Right cardiac atrium (tissue), 5 donors: ENCODE results near the gene DCHS2. TPM values are rescaled to one million over a fixed set of nuclear protein-coding genes. Genes with fewer than 3 reads are reported as not detected.

Experiments
- ATAC-seq, 2 donors: fragments of 200-7000 bp; cut with Tn5 transposase; one replicate each; pipeline versions ENCODE4 v1.8.0 to v1.9.1; 2020; ENCODE audit warnings: moderate library complexity in 2 of 2, mild to moderate bottlenecking in 1 of 2
- DNase-seq, 3 donors: peaks; one replicate each; pipeline ENCODE4 v3.0.0-alpha.2; 2020
- H3K27ac ChIP-seq: one replicate; pipeline ENCODE4 v1.5.1; 2013; ENCODE audit warnings: mild to moderate bottlenecking, low read length, control low read depth, moderate library complexity
- H3K27me3 ChIP-seq: one replicate; pipeline ENCODE4 v1.6.1; 2013; ENCODE audit not compliant: control insufficient read depth, insufficient read depth
- H3K4me1 ChIP-seq: one replicate; pipeline ENCODE4 v1.6.1; 2013; ENCODE audit warnings: low read length; ENCODE audit not compliant: control insufficient read depth, insufficient read depth
- H3K4me3 ChIP-seq: one replicate; pipeline ENCODE4 v1.5.1; 2013; ENCODE audit warnings: low read length, control low read depth
- H3K9me3 ChIP-seq: one replicate; pipeline ENCODE4 v1.6.1; 2013; ENCODE audit warnings: low read length; ENCODE audit not compliant: control insufficient read depth
- WGBS: extraction: QIAGEN DNeasy Blood & Tissue Kit; methylation state at CpG from one replicate; pipeline ENCODE4 v1.1.7; 2013; 5-methylcytosine and 5-hydroxymethylcytosine counted together
- intact Hi-C, 4 donors: fragments of 100-400 bp; cut with DNase I; formaldehyde crosslinking; loops; one replicate each; pipeline versions ENCODE4 v1.11.0 to v1.14.0; 2022 to 2023
- polyA plus RNA-seq: library from polyadenylated mRNA; stranded (reverse); fragments of 200-250 nt; gene quantifications from one replicate; pipeline ENCODE4 v1.2.3, GENCODE V29; 2013
- total RNA-seq, 4 donors: library from RNA; stranded (reverse); fragmentation: NEBNext Ultra II Directional; extraction: Animal tissue kit (Norgen Biotek cat#: 25700); gene quantifications; one replicate each; pipeline ENCODE4 v1.2.1, GENCODE V29; 2021
- donor health status: healthy with polysubstance abuse.
- donor health status: DM: no; HTN: yes; CAD: no.
- donor health status: DM: no; HTN: no; CAD: no.
- donor health status: DM: no; HTN: yes; CAD: no; lungs with severe emphysema.
- donor health status: DM: yes; HTN: yes; CAD: no.

DCHS2 gene
- total and polyA plus RNA-seq, 5 donors, result not detected

GRCh38 chr4:154319736-154320135, 171.9 kb downstream of the DCHS2 start:
- Histone ChIP-seq H3K4me3 (no peak overlapping the region), H3K27me3 (no peaks in the 10 kb centered on the region), H3K27ac (no peak overlapping the region), H3K4me1 (no peaks in the 10 kb centered on the region), H3K9me3 (no peaks in the 10 kb centered on the region)
- DNase-seq, result no peak
- WGBS, result 97% methylated on average over 1 of the region's 1 CpG
- ATAC-seq, result no peak
- intact Hi-C loops, result loop anchor here in 2 of 4 donors (10.0 kb wide), 1 partner anchor 535 kb away; the partner anchor contains the start of gene SFRP2 (in 2 of the 2)

- WGBS, result 63% methylated on average over 2 of the region's 2 CpGs
- Histone ChIP-seq H3K27me3 (no peaks in the 10 kb centered on the region), H3K4me1 (no peaks in the 10 kb centered on the region), H3K4me3 (no peak overlapping the region), H3K27ac (no peak overlapping the region), H3K9me3 (no peaks in the 10 kb centered on the region)
- ATAC-seq, result no peak
- intact Hi-C loops, result loop anchor here in 2 of 4 donors (10.0 kb wide), 1 partner anchor 533 kb away; the partner anchor contains the start of gene SFRP2 (in 2 of the 2)
- no peak for DNase-seq
Observed at GRCh38 chr4:154317201-154317999, 174.2 kb downstream of the DCHS2 start.

- no peak for DNase-seq
- Histone ChIP-seq H3K27ac (no peak overlapping the region), H3K27me3 (no peaks in the 10 kb centered on the region), H3K4me1 (no peaks in the 10 kb centered on the region), H3K9me3 (no peaks in the 10 kb centered on the region), H3K4me3 (no peak overlapping the region)
- intact Hi-C loops, result loop anchor here in 2 of 4 donors (10.0 kb wide), 1 partner anchor 531 kb away; the partner anchor contains the start of gene SFRP2 (in 2 of the 2)
- ATAC-seq, result no peak
Observed at GRCh38 chr4:154315741-154316140, 175.9 kb downstream of the DCHS2 start.

- Histone ChIP-seq H3K4me1 (no peaks in the 10 kb centered on the region), H3K27ac (no peak overlapping the region), H3K27me3 (no peaks in the 10 kb centered on the region), H3K9me3 (no peaks in the 10 kb centered on the region), H3K4me3 (no peak overlapping the region)
- intact Hi-C loops, result loop anchor here in 2 of 4 donors (10.0 kb wide), 1 partner anchor 529 kb away; the partner anchor contains the start of gene SFRP2 (in 2 of the 2)
- WGBS, result 29% methylated on average over 4 of the region's 4 CpGs
- DNase-seq, result no peak
- ATAC-seq, result no peak
Observed at GRCh38 chr4:154314248-154314647, 177.4 kb downstream of the DCHS2 start.

- no peaks in the 10 kb centered on the region for H3K27me3 ChIP-seq
- DNase-seq (no peak), ATAC-seq (no peak)
- no peaks in the 10 kb centered on the region for H3K9me3 ChIP-seq
- 69% methylated on average over 5 of the region's 5 CpGs for WGBS
- no peak overlapping the region for H3K27ac ChIP-seq
- intact Hi-C loops, result loop anchor here in 2 of 4 donors (10.0 kb wide), 1 partner anchor 528 kb away; the partner anchor contains the start of gene SFRP2 (in 2 of the 2)
- no peak overlapping the region for H3K4me3 ChIP-seq
- no peaks in the 10 kb centered on the region for H3K4me1 ChIP-seq
Observed at GRCh38 chr4:154313004-154313585, 178.5 kb downstream of the DCHS2 start.

- Histone ChIP-seq H3K27ac (no peak overlapping the region), H3K4me1 (no peaks in the 10 kb centered on the region), H3K9me3 (no peaks in the 10 kb centered on the region), H3K27me3 (no peaks in the 10 kb centered on the region), H3K4me3 (no peak overlapping the region)
- WGBS, result 86% methylated on average over 7 of the region's 7 CpGs
- intact Hi-C loops, result loop anchor here in 2 of 4 donors (10.0 kb wide), 1 partner anchor 527 kb away; the partner anchor contains the start of gene SFRP2 (in 2 of the 2)
- ATAC-seq (no peak), DNase-seq (no peak)
Observed at GRCh38 chr4:154312246-154312645, 179.4 kb downstream of the DCHS2 start.

- no peaks in the 10 kb centered on the region for H3K9me3 ChIP-seq
- ATAC-seq (no peak), DNase-seq (no peak)
- H3K27ac ChIP-seq, result no peak overlapping the region
- intact Hi-C loops, result loop anchor here in 2 of 4 donors (10.0 kb wide), 1 partner anchor 526 kb away; the partner anchor contains the start of gene SFRP2 (in 2 of the 2)
- H3K4me1 ChIP-seq, result no peaks in the 10 kb centered on the region
- no peak overlapping the region for H3K4me3 ChIP-seq
- H3K27me3 ChIP-seq, result no peaks in the 10 kb centered on the region
Observed at GRCh38 chr4:154310578-154310977, 181.0 kb downstream of the DCHS2 start.

GRCh38 chr4:154308207-154308606, 183.4 kb downstream of the DCHS2 start:
- Histone ChIP-seq H3K27ac (no peak overlapping the region), H3K4me1 (no peaks in the 10 kb centered on the region), H3K27me3 (no peaks in the 10 kb centered on the region), H3K4me3 (no peak overlapping the region), H3K9me3 (no peaks in the 10 kb centered on the region)
- intact Hi-C loops, result no loop called here
- no peak for DNase-seq
- ATAC-seq, result no peak
- WGBS, result 69% methylated on average over 1 of the region's 1 CpG

GRCh38 chr4:154307451-154307850, 184.1 kb downstream of the DCHS2 start:
- Histone ChIP-seq H3K9me3 (no peaks in the 10 kb centered on the region), H3K4me3 (no peak overlapping the region), H3K4me1 (no peaks in the 10 kb centered on the region), H3K27me3 (no peaks in the 10 kb centered on the region), H3K27ac (no peak overlapping the region)
- no peak for ATAC-seq
- intact Hi-C loops, result no loop called here
- DNase-seq, result no peak
- 75% methylated on average over 3 of the region's 3 CpGs for WGBS

- Histone ChIP-seq H3K4me1 (no peaks in the 10 kb centered on the region), H3K9me3 (no peaks in the 10 kb centered on the region), H3K27me3 (no peaks in the 10 kb centered on the region), H3K4me3 (no peak overlapping the region), H3K27ac (no peak overlapping the region)
- no peak for DNase-seq
- WGBS, result 72% methylated on average over 5 of the region's 5 CpGs
- no peak for ATAC-seq
- intact Hi-C loops, result no loop called here
Observed at GRCh38 chr4:154305616-154306015, 186.0 kb downstream of the DCHS2 start.

- no peak for ATAC-seq
- intact Hi-C loops, result no loop called here
- WGBS, result 74% methylated on average over 5 of the region's 5 CpGs
Observed at GRCh38 chr4:154304679-154305078, 186.9 kb downstream of the DCHS2 start.

More at GRCh38 chr4:154304679-154305078, 186.9 kb downstream of the DCHS2 start:
- H3K9me3 ChIP-seq, result no peaks in the 10 kb centered on the region
- H3K27me3 ChIP-seq, result no peaks in the 10 kb centered on the region
- H3K4me1 ChIP-seq, result no peaks in the 10 kb centered on the region
- no peak for DNase-seq
- H3K27ac ChIP-seq, result no peak overlapping the region
- H3K4me3 ChIP-seq, result no peak overlapping the region
